ENCODE results near the gene OLIG3.

The OLIG3 gene

DNA sequence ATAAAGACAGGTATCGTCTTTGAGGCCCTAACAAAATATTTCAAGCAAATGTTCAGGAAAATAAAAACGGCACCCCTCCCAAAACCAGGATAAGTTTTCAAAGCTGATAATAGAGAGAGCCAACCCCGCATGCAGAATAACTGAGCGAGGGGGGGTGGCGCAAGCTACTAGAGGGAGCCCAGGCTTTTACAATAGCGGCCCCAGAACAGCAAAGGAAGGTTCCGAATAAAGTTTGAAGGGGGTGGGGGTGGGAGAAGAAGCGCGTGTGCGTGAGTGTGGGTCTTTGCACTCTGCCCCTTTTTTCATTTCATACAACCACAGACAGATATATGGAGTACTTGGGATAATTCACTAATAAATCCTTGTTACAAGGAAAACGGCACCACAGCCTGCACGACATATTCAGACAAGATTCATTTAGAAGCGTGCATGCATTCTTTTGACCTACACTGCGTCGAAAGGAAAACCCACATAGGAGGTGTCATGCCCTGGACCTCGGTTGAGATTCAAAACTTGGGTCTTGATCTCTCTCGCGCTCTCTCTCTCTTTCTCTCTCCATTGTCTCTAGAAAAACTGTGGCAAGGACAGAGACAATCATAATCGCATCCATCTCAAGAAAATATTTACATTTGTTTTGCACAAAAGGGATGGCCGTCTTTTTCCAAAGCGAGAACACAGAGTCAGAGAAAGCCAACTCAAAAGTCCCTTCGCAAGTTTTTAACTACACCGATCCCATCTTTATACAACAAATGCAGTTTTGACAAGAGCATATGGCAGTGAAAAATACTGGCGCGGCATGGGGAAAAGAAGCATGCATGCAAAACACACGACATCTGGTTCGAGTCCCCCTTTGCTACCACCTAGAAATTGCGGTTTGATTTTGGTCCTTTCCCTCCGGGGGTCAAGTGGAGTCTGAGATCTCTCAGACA, 1.6 kb downstream of the OLIG3 start:
- no peak for ATAC-seq (replicated peaks)
- Mint-ChIP-seq H3K36me3 (ENCODE audit: insufficient read depth) (peaks cover 26% of the 10 kb centered on the region), H3K4me1 (ENCODE audit: low read depth in 2 of 2) (peaks cover 34 to 45% of the 10 kb centered on the region in 2 donors), H3K9me3 (no peaks in the 10 kb centered on the region), H3K27ac (no peak overlapping the region), H3K4me3 (peak overlapping the region; percentile 49 to 71), H3K27me3 (peaks cover 93 to 100% of the 10 kb centered on the region in 2 donors)
- DNase-seq: no peak

DNA sequence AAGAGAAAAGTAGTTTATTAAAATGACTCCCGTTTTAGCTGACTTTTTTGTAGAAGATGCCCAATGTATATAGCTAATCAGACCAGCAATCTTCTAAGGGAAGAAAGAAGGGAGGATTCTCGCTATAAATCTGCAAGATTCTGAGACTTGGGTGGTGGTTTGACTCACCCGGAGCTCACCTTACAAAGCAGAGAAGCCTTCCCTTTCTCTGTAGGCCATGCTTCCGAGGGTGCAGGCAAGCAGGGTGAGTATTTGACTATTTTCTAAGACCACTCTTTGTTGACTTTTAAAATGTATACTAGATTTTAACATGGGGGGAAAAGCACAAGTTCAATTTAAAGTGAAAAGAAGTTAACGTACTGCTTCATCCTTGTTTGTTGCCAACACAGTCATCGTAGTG, 2.7 kb downstream of the OLIG3 start:
- no peak overlapping the region for H3K27ac Mint-ChIP-seq
- no peak overlapping the region for H3K4me3 Mint-ChIP-seq
- H3K36me3 Mint-ChIP-seq (ENCODE audit: insufficient read depth): peaks cover 23% of the 10 kb centered on the region
- peaks cover 32 to 45% of the 10 kb centered on the region in 2 donors for H3K4me1 Mint-ChIP-seq (ENCODE audit: low read depth in 2 of 2)
- H3K27me3 Mint-ChIP-seq: peaks cover 93 to 100% of the 10 kb centered on the region in 2 donors
- DNase-seq: no peak
- no peaks in the 10 kb centered on the region for H3K9me3 Mint-ChIP-seq
- ATAC-seq (replicated peaks): no peak

DNA sequence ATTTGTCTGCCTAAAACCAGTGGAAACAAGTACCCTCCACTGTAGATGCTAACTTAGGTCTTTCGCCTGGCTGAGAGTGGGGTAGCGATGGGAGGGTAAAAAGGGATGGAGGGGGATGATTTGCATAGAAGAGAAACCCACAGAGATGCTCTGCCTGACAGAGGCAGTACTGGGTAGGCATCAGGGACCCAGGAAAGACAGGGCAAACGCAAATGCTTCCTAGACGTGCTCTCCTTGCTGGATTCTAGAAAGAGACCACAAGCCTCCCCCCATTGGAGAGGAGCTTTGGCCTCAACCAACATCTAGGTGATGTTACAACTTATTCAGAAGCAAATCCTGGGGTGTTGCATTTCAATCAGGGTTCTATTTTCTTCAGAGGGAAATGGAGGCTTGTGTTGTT, 3.2 kb downstream of the OLIG3 start:
- H3K36me3 Mint-ChIP-seq (ENCODE audit: insufficient read depth): peaks cover 19% of the 10 kb centered on the region
- no peak for DNase-seq
- no peak for ATAC-seq (replicated peaks)
- H3K27me3 Mint-ChIP-seq: peaks cover 93 to 100% of the 10 kb centered on the region in 2 donors
- no peak overlapping the region for H3K27ac Mint-ChIP-seq
- H3K4me1 Mint-ChIP-seq (ENCODE audit: low read depth in 2 of 2): peaks cover 27 to 40% of the 10 kb centered on the region in 2 donors
- H3K9me3 Mint-ChIP-seq: no peaks in the 10 kb centered on the region
- no peak overlapping the region for H3K4me3 Mint-ChIP-seq

DNA sequence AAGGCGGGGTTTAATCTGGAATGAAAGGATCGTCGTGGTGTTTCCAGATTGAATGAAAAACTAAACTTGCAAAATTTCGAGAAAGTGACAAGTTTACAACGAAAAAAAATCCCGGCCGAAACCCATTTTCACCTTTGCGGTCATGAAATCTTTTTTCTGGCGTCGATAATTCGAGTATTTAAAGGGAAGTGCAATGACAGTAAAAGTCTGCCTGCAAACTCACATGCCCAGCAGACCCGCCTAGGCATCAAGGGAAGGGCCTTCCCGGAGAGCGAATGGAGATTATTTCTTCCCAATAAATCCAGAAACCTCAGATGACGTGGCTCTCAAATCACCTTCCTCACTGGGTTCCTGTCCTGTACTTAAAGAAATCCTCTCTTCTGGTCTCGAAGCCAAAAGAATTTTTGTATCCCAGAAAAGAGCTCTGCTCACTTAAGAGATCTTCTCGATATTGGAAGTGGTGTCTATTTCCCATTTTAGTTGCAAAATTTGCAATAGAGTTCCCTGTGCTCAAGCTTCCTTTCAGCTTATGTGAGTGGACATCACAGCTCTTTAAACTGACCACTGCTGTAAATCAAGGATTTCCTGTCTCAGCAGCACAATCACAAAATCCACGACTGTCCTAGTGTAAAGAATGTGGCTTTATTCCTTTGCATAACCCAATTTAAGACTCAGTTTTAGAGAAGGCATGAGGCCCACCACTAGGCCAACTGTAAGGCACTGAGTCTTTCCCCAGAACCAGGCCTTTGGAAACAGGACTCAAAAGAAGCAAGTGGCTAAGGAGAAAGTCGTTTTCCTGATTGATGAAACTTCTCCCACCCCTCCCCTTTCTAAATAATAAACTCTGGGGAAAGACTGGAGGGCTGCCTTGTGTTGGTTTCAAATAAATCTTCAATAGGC, 3.9 kb downstream of the OLIG3 start:
- Mint-ChIP-seq H3K36me3 (ENCODE audit: insufficient read depth) (peaks cover 15% of the 10 kb centered on the region), H3K27ac (no peak overlapping the region), H3K4me1 (ENCODE audit: low read depth in 2 of 2) (peaks cover 22 to 35% of the 10 kb centered on the region in 2 donors), H3K27me3 (peaks cover 93 to 100% of the 10 kb centered on the region in 2 donors), H3K9me3 (no peaks in the 10 kb centered on the region), H3K4me3 (peak overlapping the region in 1 of 2 donors; percentile 63)
- no peak for ATAC-seq (replicated peaks)
- DNase-seq: no peak

DNA sequence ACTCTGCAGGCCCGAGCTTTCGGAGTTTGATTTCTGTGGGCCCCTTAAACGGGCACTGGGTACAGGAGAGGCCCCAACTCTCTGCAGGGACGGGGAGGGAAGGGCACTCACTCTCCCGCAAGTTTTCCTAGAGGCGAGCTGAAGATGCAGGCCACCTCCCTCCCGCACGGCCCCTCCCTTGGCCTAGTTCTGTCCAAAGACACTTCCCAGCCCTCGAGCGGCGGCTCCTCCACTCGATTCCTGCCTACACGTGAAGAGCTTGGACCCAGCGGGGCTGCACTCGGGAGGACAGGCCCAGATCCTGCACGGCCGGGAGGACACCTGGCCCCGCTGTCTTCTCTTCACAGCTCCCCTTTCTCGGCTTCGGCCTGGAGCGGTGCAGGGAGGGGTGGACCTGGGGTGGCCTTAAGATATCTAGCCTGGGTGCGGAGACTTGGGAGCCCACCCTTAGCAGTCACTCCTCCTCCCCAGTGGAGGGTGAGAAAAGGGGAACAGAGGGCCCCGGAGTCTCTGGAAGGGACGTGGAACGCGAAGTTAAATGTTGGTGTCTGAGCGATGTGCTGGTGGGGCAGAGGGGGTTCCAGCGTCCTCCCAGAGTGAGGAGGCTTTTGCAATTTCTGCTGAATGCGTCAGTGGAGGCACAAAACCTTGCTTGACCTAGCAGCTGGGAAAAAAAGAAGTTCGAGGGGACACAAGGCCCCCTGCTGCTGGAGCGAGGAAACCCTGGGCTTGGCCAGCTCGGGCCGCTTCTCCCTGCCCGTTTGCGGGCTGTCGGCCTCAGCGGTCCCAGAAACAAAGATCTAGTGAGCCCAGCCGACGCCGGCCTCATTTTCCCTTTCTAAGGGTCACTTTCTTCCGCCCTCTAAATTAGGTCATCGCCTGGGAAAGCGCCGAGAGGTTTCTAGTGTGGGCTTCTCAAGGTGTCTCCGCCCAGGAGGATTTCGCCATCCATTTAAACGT, 4.9 kb downstream of the OLIG3 start:
- ATAC-seq (replicated peaks) (no peak), DNase-seq (no peak)
- Mint-ChIP-seq H3K4me3 (peak overlapping the region; percentile 27 to 63), H3K27me3 (peaks cover 90 to 100% of the 10 kb centered on the region in 2 donors), H3K9me3 (no peaks in the 10 kb centered on the region), H3K27ac (no peak overlapping the region), H3K36me3 (ENCODE audit: insufficient read depth) (peaks cover 7% of the 10 kb centered on the region), H3K4me1 (ENCODE audit: low read depth in 2 of 2) (peaks cover 13 to 27% of the 10 kb centered on the region in 2 donors)

DNA sequence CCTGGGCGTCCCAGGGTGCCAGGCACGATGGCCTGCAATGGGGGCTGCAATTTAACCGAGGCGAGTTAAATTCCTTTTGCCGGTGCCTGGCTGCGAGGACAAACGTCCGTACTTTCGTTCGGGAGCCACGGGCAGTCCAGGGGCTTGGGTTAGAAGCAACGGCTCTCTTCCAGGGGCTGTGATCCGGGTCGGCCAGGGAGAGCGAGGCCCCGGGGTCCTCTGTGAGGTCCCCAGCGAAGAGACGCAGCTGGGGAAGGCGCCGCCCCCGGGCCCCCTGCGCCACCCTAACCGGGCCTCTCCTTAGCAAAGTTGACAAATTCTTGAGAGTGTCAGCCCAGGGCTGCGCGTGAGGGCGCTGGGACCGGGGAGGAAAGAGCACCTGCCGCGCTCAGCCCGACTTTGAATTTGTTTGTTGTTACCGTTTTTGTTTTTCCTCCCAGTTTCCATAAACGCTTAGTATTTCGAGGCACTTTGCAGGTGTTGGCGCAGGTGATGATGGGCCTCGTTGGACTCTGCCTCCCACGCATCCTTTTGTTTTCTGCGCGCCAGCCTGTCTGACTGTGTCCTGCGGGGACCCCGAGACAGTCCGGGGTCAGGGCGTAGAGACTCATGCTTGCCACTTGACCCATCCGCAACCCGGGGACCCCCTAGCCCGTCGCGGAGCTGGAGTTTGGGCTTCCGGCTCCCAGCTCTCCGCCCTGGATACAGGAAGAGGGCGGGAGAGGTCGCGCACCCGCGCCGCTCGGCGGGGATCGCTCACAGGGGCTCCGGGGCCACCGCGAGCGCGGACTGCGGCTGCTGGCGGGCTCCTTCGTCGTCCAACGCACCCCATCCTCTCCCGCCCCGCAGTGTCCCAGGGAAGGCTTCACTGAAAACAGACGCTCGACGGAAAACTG, 5.8 kb downstream of the OLIG3 start:
- Mint-ChIP-seq H3K9me3 (no peaks in the 10 kb centered on the region), H3K36me3 (ENCODE audit: insufficient read depth) (peaks cover 7% of the 10 kb centered on the region), H3K4me3 (peak overlapping the region; percentile 49 to 63), H3K27me3 (peaks cover 90 to 95% of the 10 kb centered on the region in 2 donors), H3K27ac (no peak overlapping the region), H3K4me1 (ENCODE audit: low read depth in 2 of 2) (peaks cover 7 to 23% of the 10 kb centered on the region in 2 donors)
- DNase-seq (no peak), ATAC-seq (replicated peaks) (peak; percentile 62)

DNA sequence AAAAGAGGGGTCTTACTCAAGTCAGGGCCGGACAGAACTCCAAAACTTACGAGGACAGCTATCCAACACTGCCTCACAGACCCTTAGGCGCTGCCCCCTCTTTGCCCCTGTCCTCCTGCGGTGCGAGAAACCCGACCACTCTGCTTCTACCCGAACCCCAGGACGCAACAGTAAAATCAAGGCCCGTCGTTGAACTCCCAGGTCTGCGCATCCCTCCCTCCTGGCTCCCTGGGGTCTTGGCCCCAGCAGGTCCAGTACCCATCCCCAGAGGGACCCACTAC, 6.4 kb downstream of the OLIG3 start:
- H3K4me1 Mint-ChIP-seq (ENCODE audit: low read depth in 2 of 2): peaks cover 4 to 19% of the 10 kb centered on the region in 2 donors
- H3K9me3 Mint-ChIP-seq: no peaks in the 10 kb centered on the region
- peaks cover 85 to 90% of the 10 kb centered on the region in 2 donors for H3K27me3 Mint-ChIP-seq
- peak overlapping the region; percentile 49 to 63 for H3K4me3 Mint-ChIP-seq
- ATAC-seq (replicated peaks) (peak; percentile 10), DNase-seq (no peak)
- peaks cover 3% of the 10 kb centered on the region for H3K36me3 Mint-ChIP-seq (ENCODE audit: insufficient read depth)
- H3K27ac Mint-ChIP-seq: no peak overlapping the region

DNA sequence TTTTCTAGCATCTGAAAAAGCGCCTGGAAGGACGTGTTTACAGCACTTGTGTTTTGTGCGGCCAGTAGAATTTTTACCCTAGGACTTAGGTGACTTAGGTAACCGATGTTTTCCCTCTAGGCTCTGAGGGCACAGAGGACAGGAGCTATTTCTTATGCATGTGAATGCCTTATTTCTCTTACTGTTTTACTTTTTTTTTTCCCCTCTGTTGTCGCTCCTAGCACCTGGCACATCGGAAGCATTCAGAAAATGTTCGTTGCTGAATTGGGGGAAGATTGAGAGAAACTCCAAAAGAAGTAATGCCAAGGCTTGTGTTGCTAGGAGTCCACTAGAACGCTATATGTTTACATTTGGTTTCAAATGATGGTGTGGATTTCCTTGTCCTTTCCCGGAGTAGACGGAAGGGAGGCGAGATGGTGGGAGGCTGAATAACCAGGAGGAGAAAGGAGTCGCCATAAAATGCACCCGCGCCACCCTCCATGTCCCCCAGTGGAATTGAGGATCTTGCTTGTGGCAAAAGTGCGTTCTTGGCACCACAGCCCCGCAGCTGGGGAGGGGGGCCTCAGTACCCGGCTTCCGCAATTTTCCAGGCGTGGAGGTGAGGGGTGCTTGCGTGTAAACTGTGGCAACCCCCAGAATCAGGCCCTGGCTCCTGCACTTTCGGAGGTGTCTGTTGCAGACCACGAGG, 6.9 kb downstream of the OLIG3 start:
- H3K27ac Mint-ChIP-seq: no peak overlapping the region

DNA sequence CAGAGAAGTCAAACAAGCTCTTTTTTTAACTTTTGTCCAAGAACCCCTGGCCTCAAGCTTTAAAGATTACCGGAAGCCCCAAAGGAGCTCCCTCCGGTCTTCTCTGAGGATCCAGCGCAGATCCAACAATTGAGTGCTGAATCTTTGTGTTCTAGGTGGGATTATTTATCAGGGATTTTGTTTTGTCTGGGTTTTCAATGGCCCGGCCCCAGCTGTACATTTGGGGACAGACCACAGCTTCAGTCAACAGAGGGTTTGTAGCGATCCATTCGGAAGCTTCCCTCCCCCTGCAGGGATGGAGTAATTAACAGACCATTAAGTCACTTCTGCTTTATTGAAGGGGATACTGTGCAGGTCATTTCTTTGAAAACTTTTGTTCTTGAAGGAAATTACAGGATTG, 7.8 kb downstream of the OLIG3 start:
- peaks cover 71 to 88% of the 10 kb centered on the region in 2 donors for H3K27me3 Mint-ChIP-seq
- ATAC-seq (replicated peaks): no peak
- no peaks in the 10 kb centered on the region for H3K9me3 Mint-ChIP-seq
- H3K4me3 Mint-ChIP-seq: no peak overlapping the region
- H3K4me1 Mint-ChIP-seq (ENCODE audit: low read depth in 2 of 2): peaks cover 0 to 17% of the 10 kb centered on the region in 2 donors
- DNase-seq: no peak
- peaks cover under 1% of the 10 kb centered on the region for H3K36me3 Mint-ChIP-seq (ENCODE audit: insufficient read depth)
- no peak overlapping the region for H3K27ac Mint-ChIP-seq

More for the DNA sequence above, 6.9 kb downstream of the OLIG3 start:
- Mint-ChIP-seq H3K36me3 (ENCODE audit: insufficient read depth) (peaks cover 3% of the 10 kb centered on the region), H3K4me3 (peak overlapping the region; percentile 46 to 63), H3K4me1 (ENCODE audit: low read depth in 2 of 2) (peaks cover 0 to 17% of the 10 kb centered on the region in 2 donors), H3K27me3 (peaks cover 80 to 88% of the 10 kb centered on the region in 2 donors), H3K9me3 (no peaks in the 10 kb centered on the region)
- ATAC-seq (replicated peaks) (no peak), DNase-seq (no peak)

DNA sequence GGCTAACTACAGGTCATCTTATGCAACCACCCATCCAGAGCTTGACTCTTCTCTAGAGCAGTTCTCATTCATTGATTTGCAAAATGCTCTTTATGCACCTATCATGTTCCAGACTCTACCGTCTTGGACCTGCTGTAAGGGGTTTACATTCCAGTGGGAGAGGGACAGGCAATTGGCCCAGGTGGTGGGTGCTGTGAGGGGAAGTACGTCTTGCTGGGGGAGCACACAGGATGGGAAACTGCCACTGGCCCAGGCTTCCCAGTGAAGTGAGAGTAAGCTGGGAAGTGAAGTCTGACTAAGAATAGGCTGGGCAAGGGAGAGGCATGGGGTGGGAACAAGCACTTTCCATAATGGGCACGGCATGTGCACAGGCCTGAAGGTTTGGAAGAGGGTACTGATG, 13.8 kb downstream of the OLIG3 start:
- Mint-ChIP-seq H3K27ac (no peak overlapping the region), H3K4me1 (ENCODE audit: low read depth in 2 of 2) (no peaks in the 10 kb centered on the region), H3K9me3 (no peaks in the 10 kb centered on the region), H3K27me3 (peaks cover 50 to 61% of the 10 kb centered on the region in 2 donors), H3K4me3 (no peak overlapping the region), H3K36me3 (ENCODE audit: insufficient read depth) (no peaks in the 10 kb centered on the region)
- DNase-seq (no peak), ATAC-seq (replicated peaks) (no peak)

DNA sequence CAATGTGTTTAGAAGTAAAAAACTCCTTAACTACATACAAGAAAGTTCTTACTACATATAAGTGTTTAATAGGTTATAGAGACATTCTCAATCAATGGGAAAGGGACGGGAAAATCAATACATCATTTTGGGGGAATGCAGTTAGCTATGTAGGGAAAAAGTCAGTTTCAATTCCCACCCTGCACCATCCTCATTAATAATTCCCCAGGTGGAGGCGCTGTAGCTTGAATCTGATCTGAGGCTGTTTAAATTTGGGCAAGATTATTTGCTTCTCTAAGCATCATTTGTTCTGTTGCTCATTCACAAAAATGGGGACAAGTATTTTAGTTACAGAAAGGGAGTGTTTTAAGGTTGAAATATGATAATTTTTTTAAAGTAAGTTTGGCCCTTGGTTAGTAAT, 19.1 kb downstream of the OLIG3 start:
- no peak overlapping the region for H3K4me3 Mint-ChIP-seq
- H3K9me3 Mint-ChIP-seq: no peaks in the 10 kb centered on the region
- H3K27ac Mint-ChIP-seq: no peak overlapping the region
- DNase-seq: no peak
- H3K4me1 Mint-ChIP-seq (ENCODE audit: low read depth in 2 of 2): no peaks in the 10 kb centered on the region
- peaks cover 48 to 49% of the 10 kb centered on the region in 2 donors for H3K27me3 Mint-ChIP-seq
- ATAC-seq (replicated peaks): no peak
- H3K36me3 Mint-ChIP-seq (ENCODE audit: insufficient read depth): no peaks in the 10 kb centered on the region

DNA sequence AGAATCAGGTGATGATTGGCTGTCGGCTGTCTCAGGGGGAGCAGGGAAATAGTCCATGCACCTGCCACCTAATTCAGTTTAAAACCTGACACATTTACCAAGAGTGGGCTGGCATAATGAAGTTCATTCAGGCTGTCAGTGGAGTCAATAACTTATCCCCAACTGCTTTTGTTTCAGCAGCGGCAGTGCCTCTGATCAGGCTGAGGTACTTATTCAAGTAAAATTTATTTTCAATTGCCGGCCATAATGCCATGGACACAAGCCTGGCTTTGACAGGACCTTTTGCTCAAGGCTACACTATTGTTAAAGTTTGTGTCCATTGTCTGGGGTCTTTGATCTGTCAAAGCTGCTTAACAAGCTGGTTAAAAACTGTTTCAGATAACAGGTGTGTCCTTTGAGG, 20.6 kb downstream of the OLIG3 start:
- H3K9me3 Mint-ChIP-seq: no peaks in the 10 kb centered on the region
- no peak for DNase-seq
- H3K27me3 Mint-ChIP-seq: peaks cover 42 to 48% of the 10 kb centered on the region in 2 donors
- no peaks in the 10 kb centered on the region for H3K36me3 Mint-ChIP-seq (ENCODE audit: insufficient read depth)
- no peak for ATAC-seq (replicated peaks)
- no peaks in the 10 kb centered on the region for H3K4me1 Mint-ChIP-seq (ENCODE audit: low read depth in 2 of 2)
- H3K27ac Mint-ChIP-seq: no peak overlapping the region
- no peak overlapping the region for H3K4me3 Mint-ChIP-seq

Data from effector memory CD8-positive, alpha-beta T cell (primary cell).